Ovary (tissue), 9 donors: ENCODE data around the gene RHEB. TPM values are rescaled to one million over a fixed set of nuclear protein-coding genes. Genes with fewer than 3 reads are reported as not detected.

Source experiments
- DNase-seq, 5 donors: peaks; one replicate each; pipeline ENCODE4 v3.0.0-alpha.2; 2019 to 2020
- H3K27ac ChIP-seq, 2 donors: fragments of 200-600 bp; one replicate each; pipeline versions ENCODE4 v1.5.1 to v1.8.0; 2019 to 2022
- H3K27me3 ChIP-seq: fragments of 200-600 bp; one replicate; pipeline ENCODE4 v1.8.0; 2022
- H3K36me3 ChIP-seq: fragments of 200-600 bp; sonication (generic); one replicate; pipeline ENCODE4 v1.5.1; 2019
- H3K4me1 ChIP-seq: one replicate; pipeline ENCODE4 v1.8.1; 2013; ENCODE audit warnings: mild to moderate bottlenecking, moderate library complexity; ENCODE audit not compliant: insufficient read depth
- H3K4me3 ChIP-seq: fragments of 200-600 bp; sonication (generic); one replicate; pipeline ENCODE4 v1.5.1; 2017
- H3K9me3 ChIP-seq, 2 donors: fragments of 200-600 bp in 1 of 2; sonication (generic) in 1 of 2; one replicate each; pipeline versions ENCODE4 v1.5.1 to v1.8.1; 2013 to 2019; ENCODE audit warnings: mild to moderate bottlenecking in 1 of 2, moderate library complexity in 1 of 2
- CTCF ChIP-seq, 3 donors: fragments of 450-650 bp in 2 of 3; fragments of 200-600 bp in 1 of 3; IDR thresholded peaks; one replicate each; pipeline versions ENCODE4 v1.5.1 to v1.8.0; 2016 to 2022; ENCODE audit warnings: antibody characterized with exemption in 3 of 3, mild to moderate bottlenecking in 1 of 3
- EP300 ChIP-seq: sonication (generic); formaldehyde crosslinking; IDR thresholded peaks from one replicate; pipeline ENCODE4 v1.6.1; 2017; ENCODE audit warnings: antibody characterized with exemption
- POLR2A ChIP-seq: fragments of 450-650 bp; IDR thresholded peaks from one replicate; pipeline ENCODE4 v1.6.1; 2017; ENCODE audit warnings: antibody characterized with exemption, mild to moderate bottlenecking, moderate library complexity
- WGBS, 3 donors: extraction: QIAGEN DNeasy Blood & Tissue Kit in 1 of 3; methylation state at CpG; one replicate each; pipeline versions ENCODE4 v1.1.5 to v1.1.7; 2013 to 2017; 5-methylcytosine and 5-hydroxymethylcytosine counted together
- intact Hi-C, 4 donors: fragments of 100-400 bp; cut with DNase I; formaldehyde crosslinking; loops; one replicate each; pipeline versions ENCODE4 v1.11.0 to v1.15.1; 2022 to 2023
- polyA plus RNA-seq, 2 donors: library from polyadenylated mRNA; stranded (reverse); fragments of 200-250 nt in 1 of 2; fragments of 350-450 nt in 1 of 2; fragmentation: Illumina TruSeq in 1 of 2; extraction: RNeasy Lipid Tissue Mini Kit (QIAGEN cat#74804) in 1 of 2; gene quantifications; one replicate each; pipeline ENCODE4 v1.2.3, GENCODE V29; 2013 to 2014
- total RNA-seq, 7 donors: library from RNA; depleted of rRNA in 2 of 7; stranded (reverse); fragments of >200 nt in 2 of 7; fragmentation: NEBNext Ultra II Directional in 3 of 7; extraction: Animal tissue kit (Norgen Biotek cat#: 25700) in 3 of 7; gene quantifications; one replicate each; pipeline versions ENCODE4 v1.1.0 to v1.2.4, GENCODE V29; 2016 to 2023
- donor health status: DM: no; HTN: no; CAD: no; lungs with moderate emphysema.
- donor health status: DM: no; HTN: no; CAD: no.
- donor health status: Bipolar disorder and iron deficiency.
- donor health status: DM: yes; HTN: yes; CAD: no.
- donor health status: DM: no; HTN: no; CAD: no.
- donor health status: DM: yes; HTN: yes; CAD: no.

RHEB gene
- total and polyA plus RNA-seq, 9 donors, result 77.6 to 167 (median 91.8) TPM

- intact Hi-C loops, result no loop called here
- H3K36me3 ChIP-seq, result no peaks in the 10 kb centered on the region
- H3K9me3 ChIP-seq, result no peaks in the 10 kb centered on the region
- peaks cover 12% of the 10 kb centered on the region for H3K4me1 ChIP-seq
- DNase-seq, result no peak
- H3K27ac ChIP-seq, result no peak overlapping the region
- H3K4me3 ChIP-seq, result no peak overlapping the region
- WGBS, 3 donors, result 94 to 97% (median 97%) methylated on average over 2 of the region's 2 CpGs
- H3K27me3 ChIP-seq, result no peaks in the 10 kb centered on the region
- TF ChIP-seq POLR2A, result no peak
- TF ChIP-seq EP300, result no peak
- no peak for TF ChIP-seq CTCF (IDR thresholded peaks at IDR 0.05)
Observed at GRCh38 chr7:151505433-151505832, 14.3 kb downstream of the RHEB start.

- intact Hi-C loops, result no loop called here
Observed at GRCh38 chr7:151504715-151505326, 14.9 kb downstream of the RHEB start.

GRCh38 chr7:151503902-151504714 is 15.6 kb downstream of the RHEB start:
- DNase-seq, result peak in 1 of 5 donors; percentile 44

More at GRCh38 chr7:151504715-151505326, 14.9 kb downstream of the RHEB start:
- Histone ChIP-seq H3K9me3 (no peaks in the 10 kb centered on the region), H3K27ac (no peak overlapping the region), H3K36me3 (no peaks in the 10 kb centered on the region), H3K4me1 (peaks cover 12% of the 10 kb centered on the region), H3K27me3 (no peaks in the 10 kb centered on the region), H3K4me3 (no peak overlapping the region)
- 83 to 89% (median 84%) methylated on average over 4 of the region's 4 CpGs for WGBS, 3 donors
- DNase-seq, result no peak
- no peak for TF ChIP-seq EP300
- TF ChIP-seq POLR2A, result no peak
- no peak for TF ChIP-seq CTCF (IDR thresholded peaks at IDR 0.05)

GRCh38 chr7:151501676-151502075 is 18.0 kb downstream of the RHEB start:
- no peak overlapping the region for H3K4me3 ChIP-seq
- H3K27ac ChIP-seq, result no peak overlapping the region
- no peak for TF ChIP-seq EP300
- TF ChIP-seq POLR2A, result no peak
- no peak for TF ChIP-seq CTCF (IDR thresholded peaks at IDR 0.05)
- intact Hi-C loops, result no loop called here
- peaks cover 3% of the 10 kb centered on the region for H3K4me1 ChIP-seq
- WGBS, 3 donors, result 95 to 98% (median 97%) methylated on average over 15 of the region's 15 CpGs
- H3K36me3 ChIP-seq, result no peaks in the 10 kb centered on the region
- DNase-seq, result no peak
- no peaks in the 10 kb centered on the region for H3K9me3 ChIP-seq
- no peaks in the 10 kb centered on the region for H3K27me3 ChIP-seq

More at GRCh38 chr7:151503902-151504714, 15.6 kb downstream of the RHEB start:
- TF ChIP-seq EP300, result no peak
- TF ChIP-seq POLR2A, result no peak
- no peak for TF ChIP-seq CTCF (IDR thresholded peaks at IDR 0.05)
- Histone ChIP-seq H3K27ac (no peak overlapping the region), H3K9me3 (no peaks in the 10 kb centered on the region), H3K4me3 (no peak overlapping the region), H3K4me1 (peaks cover 8% of the 10 kb centered on the region), H3K27me3 (no peaks in the 10 kb centered on the region), H3K36me3 (no peaks in the 10 kb centered on the region)
- 69 to 81% (median 80%) methylated on average over 7 of the region's 7 CpGs for WGBS, 3 donors
- intact Hi-C loops, result no loop called here
